HepG2 (cell line): ENCODE data around the gene CBL. TPM values are rescaled to one million over a fixed set of nuclear protein-coding genes. Genes with fewer than 3 reads are reported as not detected.

Source experiments
- ATAC-seq: fragments of 200-7000 bp; cut with Tn5 transposase; 3 replicates; pipeline ENCODE4 v1.9.1; 2020; ENCODE audit warnings: mild to moderate bottlenecking, moderate library complexity
- BruUV-seq: library from RNA; stranded (reverse); fragments of 400-500 nt; replicated peaks from 2 replicates; lab custom pipeline; 2021; lab: Mats Ljungman, UMichigan
- CTCF ChIA-PET: fragments of 300-600 bp; formaldehyde crosslinking; extraction: SDS; loops from one replicate; lab custom pipeline; 2021; ENCODE audit warnings: low total read pairs, inconsistent platforms, low intra/inter-chr PET ratio; lab: Yijun Ruan, JAX
- POLR2A ChIA-PET: fragments of 350-600 bp; sonication (Branson Sonifier 250); formaldehyde crosslinking; loops from one replicate; lab custom pipeline; 2020; ENCODE audit warnings: antibody characterized with exemption, inconsistent platforms; lab: Yijun Ruan, JAX
- DNase-seq: peaks from one replicate; pipeline ENCODE4 v3.0.0-alpha.2; 2015; ENCODE audit warnings: low spot score
- FAIRE-seq: peaks from 3 replicates; lab custom pipeline; 2011; peaks lifted over from hg19 to GRCh38; lab: Jason Lieb, UNC
- H2AFZ ChIP-seq: one replicate; pipeline ENCODE4 v1.6.1; 2011; ENCODE audit warnings: low read length, inconsistent platforms
- H3K27ac ChIP-seq: fragments of 300-600 bp; 3 replicates; pipeline ENCODE4 v1.8.0; 2011; ENCODE audit warnings: mixed run types, mild to moderate bottlenecking, mixed read lengths, low read length, inconsistent platforms; ENCODE audit not compliant: insufficient read depth; ENCODE audit errors: extremely low read length
- H3K27me3 ChIP-seq, 2 experiments: fragments of 200-600 bp in 1 of 2; 2 replicates in 1 of 2; 3 replicates in 1 of 2; pipeline versions ENCODE4 v1.6.0 to v1.8.0; 2011; ENCODE audit warnings: low read length in 2 of 2, mild to moderate bottlenecking in 2 of 2, moderate library complexity in 2 of 2, inconsistent platforms in 1 of 2; ENCODE audit not compliant: insufficient read depth in 2 of 2, control insufficient read depth in 1 of 2
- H3K36me3 ChIP-seq, 2 experiments: fragments of 200-600 bp in 1 of 2; replicated peaks in 1 of 2; 2 replicates in 1 of 2; 3 replicates in 1 of 2; pipeline versions ENCODE4 v1.5.1 to v1.8.0; 2011; ENCODE audit warnings: low read length in 2 of 2, inconsistent platforms in 1 of 2; ENCODE audit not compliant: insufficient read depth in 2 of 2, control insufficient read depth in 1 of 2
- H3K4me1 ChIP-seq: 2 replicates; pipeline ENCODE4 v1.5.1; 2012; ENCODE audit warnings: low read length, inconsistent platforms; ENCODE audit not compliant: insufficient read depth
- H3K4me2 ChIP-seq: 2 replicates; pipeline ENCODE4 v1.6.0; 2011; ENCODE audit warnings: low read depth, low read length, inconsistent platforms
- H3K4me3 ChIP-seq, 3 experiments: fragments of 200-600 bp in 1 of 3; sonication (generic), shearing (Covaris generic) in 1 of 3; replicated peaks in 1 of 3; 2 replicates each; pipeline ENCODE4 v1.5.1; 2011 to 2016; ENCODE audit warnings: low read length in 3 of 3, inconsistent platforms in 2 of 3, low read depth in 2 of 3, mild to moderate bottlenecking in 2 of 3, control low read depth in 1 of 3, mixed read lengths in 1 of 3; ENCODE audit not compliant: insufficient read depth in 1 of 3
- H3K79me2 ChIP-seq: one replicate; pipeline ENCODE4 v1.6.1; 2011; ENCODE audit warnings: low read length, inconsistent platforms; ENCODE audit not compliant: insufficient read depth
- H3K9ac ChIP-seq: 2 replicates; pipeline ENCODE4 v1.6.0; 2011; ENCODE audit warnings: mild to moderate bottlenecking, low read depth, low read length, inconsistent platforms; ENCODE audit not compliant: insufficient read depth
- H3K9me3 ChIP-seq: 2 replicates; pipeline ENCODE4 v1.5.1; 2012; ENCODE audit warnings: mild to moderate bottlenecking, low read length
- H4K20me1 ChIP-seq: 2 replicates; pipeline ENCODE4 v1.6.0; 2011; ENCODE audit warnings: inconsistent platforms, mild to moderate bottlenecking, low read length, moderate library complexity; ENCODE audit not compliant: insufficient read depth
- GMEB2 ChIP-seq: IDR thresholded peaks from 2 replicates; pipeline ENCODE4 v1.6.1; 2016; ENCODE audit warnings: missing biosample characterization, missing genetic modification reagents, low read depth
- ISX ChIP-seq: sonication (generic); formaldehyde crosslinking; conservative IDR thresholded peaks from 2 replicates; pipeline ENCODE4 v1.5.0; 2020; ENCODE audit warnings: missing genetic modification reagents
- MTA3 ChIP-seq: sonication (generic); formaldehyde crosslinking; IDR thresholded peaks from 2 replicates; pipeline ENCODE4 v1.4.0; 2020; ENCODE audit warnings: missing genetic modification reagents
- NR2F6 ChIP-seq, 2 experiments: IDR thresholded peaks; 2 replicates each; pipeline ENCODE4 v1.6.1; 2016; ENCODE audit warnings: antibody characterized with exemption in 1 of 2, mild to moderate bottlenecking in 1 of 2
- SMAD9 ChIP-seq: sonication (generic); formaldehyde crosslinking; IDR thresholded peaks from 2 replicates; pipeline ENCODE4 v1.5.1; 2020; ENCODE audit warnings: mild to moderate bottlenecking, missing genetic modification reagents
- SNRNP70 ChIP-seq: fragments of 200-400 bp; formaldehyde crosslinking; IDR thresholded peaks from 2 replicates; pipeline ENCODE4 v1.6.1; 2017; ENCODE audit warnings: mild to moderate bottlenecking, low read depth, low read length, moderate library complexity
- SSRP1 ChIP-seq: IDR thresholded peaks from 2 replicates; pipeline ENCODE4 v1.6.1; 2016; ENCODE audit warnings: control low read depth
- TP53 ChIP-seq: sonication (generic); formaldehyde crosslinking; conservative IDR thresholded peaks from 2 replicates; pipeline ENCODE4 v1.4.0; 2020; ENCODE audit warnings: missing genetic modification reagents
- ZBTB21 ChIP-seq: sonication (generic); formaldehyde crosslinking; IDR thresholded peaks from 2 replicates; pipeline ENCODE4 v1.4.0; 2020; ENCODE audit warnings: missing genetic modification reagents
- ZNF18 ChIP-seq: sonication (generic); formaldehyde crosslinking; IDR thresholded peaks from 2 replicates; pipeline ENCODE4 v1.8.0; 2022; ENCODE audit warnings: mild to moderate bottlenecking, missing genetic modification reagents; ENCODE audit not compliant: insufficient replicate concordance
- ZNF503 ChIP-seq: sonication (generic); formaldehyde crosslinking; IDR thresholded peaks from 2 replicates; pipeline ENCODE4 v1.4.0; 2020; ENCODE audit warnings: missing genetic modification reagents
- ZNF776 ChIP-seq: sonication (generic); formaldehyde crosslinking; IDR thresholded peaks from 2 replicates; pipeline ENCODE4 v1.4.0; 2020; ENCODE audit warnings: mild to moderate bottlenecking, missing genetic modification reagents
- ZNF790 ChIP-seq: sonication (generic); formaldehyde crosslinking; IDR thresholded peaks from 2 replicates; pipeline ENCODE4 v1.8.0; 2022; ENCODE audit warnings: missing genetic modification reagents, mild to moderate bottlenecking, borderline replicate concordance
- WGBS: methylation state at CpG from one replicate; pipeline ENCODE4 v1.1.6; 2017; ENCODE audit warnings: low lambda C conversion rate; 5-methylcytosine and 5-hydroxymethylcytosine counted together
- in situ Hi-C: cut with HindIII; loops from 2 replicates; pipeline ENCODE4 v1.10.0; 2017; ENCODE audit warnings: low pct_unique_long_range_greater_than_20kb; ENCODE audit not compliant: extremely low pct_ligation_motif_present
- intact Hi-C: fragments of 100-400 bp; cut with micrococcal nuclease; formaldehyde crosslinking; loops from one replicate; pipeline ENCODE4 v1.10.0; 2022; ENCODE audit not compliant: unreplicated experiment
- polyA plus RNA-seq, 8 experiments: library from polyadenylated mRNA; depleted of rRNA in 3 of 8; stranded (reverse) in 7 of 8; unstranded in 1 of 8; fragments of >200 nt; fragmentation: Illumina TruSeq in 4 of 8; extraction: Trizol in 4 of 8; gene quantifications; 2 replicates each; pipeline versions ENCODE4 v1.2.1 to v1.2.3, GENCODE V29; 2011 to 2016; ENCODE audit warnings: low read depth in 4 of 8, missing spikeins in 1 of 8, mixed read lengths in 1 of 8; ENCODE audit not compliant: insufficient read depth in 1 of 8
- total RNA-seq, 5 experiments: library from RNA; depleted of rRNA; stranded (reverse); fragments of >200 nt; fragmentation: Illumina TruSeq; extraction: Trizol; gene quantifications; 2 replicates each; pipeline ENCODE4 v1.2.3, GENCODE V29; 2016; ENCODE audit warnings: low read depth in 1 of 5

The CBL gene
- total and polyA plus RNA-seq, 2 of the 13 experiments (the other 11 are each of a cell fraction or from before 2014, with no cell fraction given) = 6.6 to 7.4 TPM

GRCh38 chr11:119293461-119293860, 87.3 kb downstream of the CBL start:
- intact Hi-C loops (no loop called here), in situ Hi-C loops (no loop called here)
- Histone ChIP-seq H3K4me3 (no peak overlapping the region), H3K4me2 (no peak overlapping the region), H3K36me3 (peaks cover 7 to 35% of the 10 kb centered on the region in 2 experiments; a peak in 4 of 5 replicates), H3K4me1 (no peaks in the 10 kb centered on the region), H4K20me1 (no peaks in the 10 kb centered on the region), H3K9me3 (no peaks in the 10 kb centered on the region), H3K79me2 (no peaks in the 10 kb centered on the region), H3K9ac (no peak overlapping the region), H3K27me3 (no peaks in the 10 kb centered on the region), H2AFZ (no peak overlapping the region), H3K27ac (no peak overlapping the region)
- WGBS = 94% methylated on average over 3 of the region's 3 CpGs
- no TSS peak for BruUV-seq
- no peak for DNase-seq
- ATAC-seq = no peak
- ChIA-PET CTCF (no interaction called here), POLR2A (no interaction called here)
- TF ChIP-seq GMEB2 (CRISPR knock-in tag) (no peak), ZNF18 (CRISPR knock-in tag) (no peak), ISX (CRISPR knock-in tag) (no peak), ZNF776 (CRISPR knock-in tag) (no peak), ZNF790 (CRISPR knock-in tag) (no peak), SNRNP70 (no peak), ZBTB21 (no peak), SMAD9 (CRISPR knock-in tag) (no peak), SSRP1 (no peak), ZNF503 (CRISPR knock-in tag) (no peak), MTA3 (no peak), TP53 (CRISPR knock-in tag) (no peak), NR2F6 (IDR thresholded peaks at IDR 0.05) (no peak), NR2F6 (CRISPR knock-in tag; IDR thresholded peaks at IDR 0.05) (no peak)
- FAIRE-seq = no peak
